Measurements from ENCODE around the gene CRYBA4.

GRCh38 chr22:26673486-26673885, 51.7 kb downstream of the CRYBA4 start:
- TF ChIP-seq CTCF (IDR thresholded peaks at IDR 0.05) (no peak), POLR2A (IDR thresholded peaks at IDR 0.05) (no peak), EP300 (IDR thresholded peaks at IDR 0.05) (no peak)

All from tibial nerve (tissue), 4 donors.